CD4-positive, alpha-beta memory T cell (primary cell): ENCODE results near the gene SPPL2A. TPM values are rescaled to one million over a fixed set of nuclear protein-coding genes. Genes with fewer than 3 reads are reported as not detected.

Experiments used
- CTCF ChIA-PET: fragments of 350-600 bp; sonication (Branson Sonifier 250); formaldehyde crosslinking; loops from one replicate; lab custom pipeline; 2021; ENCODE audit warnings: inconsistent platforms; ENCODE audit not compliant: partially characterized antibody; lab: Charles Lee
- POLR2A ChIA-PET: fragments of 350-600 bp; sonication (Branson Sonifier 250); formaldehyde crosslinking; loops from one replicate; lab custom pipeline; 2021; ENCODE audit not compliant: partially characterized antibody; lab: Charles Lee
- DNase-seq, 5 donors: peaks; one replicate each; pipeline versions ENCODE4 v3.0.0 to v3.0.0-alpha.2; 2020 to 2022; ENCODE audit warnings: mixed read lengths in 1 of 5
- H3K27ac ChIP-seq: one replicate; pipeline ENCODE4 v1.7.0; 2013; ENCODE audit warnings: low read depth, low read length
- H3K27me3 ChIP-seq: 2 replicates; pipeline ENCODE4 v1.7.0; 2013; ENCODE audit warnings: mild to moderate bottlenecking, low read length, moderate library complexity; ENCODE audit not compliant: insufficient read depth
- H3K36me3 ChIP-seq: 2 replicates; pipeline ENCODE4 v1.7.0; 2013; ENCODE audit warnings: mild to moderate bottlenecking, low read length, moderate library complexity; ENCODE audit not compliant: insufficient read depth
- H3K4me1 ChIP-seq: 2 replicates; pipeline ENCODE4 v1.7.0; 2013; ENCODE audit warnings: mild to moderate bottlenecking, low read length, moderate library complexity; ENCODE audit not compliant: insufficient read depth
- H3K4me3 ChIP-seq, 2 donors: one replicate each; pipeline ENCODE4 v1.7.0; 2013; ENCODE audit warnings: low read length in 2 of 2, mild to moderate bottlenecking in 1 of 2
- H3K9me3 ChIP-seq, 2 donors: one replicate each; pipeline ENCODE4 v1.7.0; 2013; ENCODE audit warnings: low read length in 2 of 2, control low read depth in 1 of 2; ENCODE audit not compliant: control insufficient read depth in 1 of 2
- H3K27ac Mint-ChIP-seq, 7 donors: one replicate each; pipeline ENCODE4 v1.8.0; 2020 to 2021; ENCODE audit warnings: mixed read lengths in 7 of 7, mild to moderate bottlenecking in 6 of 7, inconsistent platforms in 3 of 7, moderate library complexity in 3 of 7
- H3K27me3 Mint-ChIP-seq, 2 donors: one replicate each; pipeline ENCODE4 v1.8.0; 2020 to 2021; ENCODE audit warnings: mixed read lengths in 2 of 2
- H3K36me3 Mint-ChIP-seq, 2 donors: one replicate each; pipeline ENCODE4 v1.8.0; 2020 to 2021; ENCODE audit warnings: mixed read lengths in 2 of 2, inconsistent platforms in 1 of 2, mild to moderate bottlenecking in 1 of 2
- H3K4me1 Mint-ChIP-seq, 4 donors: one replicate each; pipeline ENCODE4 v1.8.0; 2020 to 2021; ENCODE audit warnings: mixed read lengths in 4 of 4, mild to moderate bottlenecking in 1 of 4
- H3K4me3 Mint-ChIP-seq, 8 donors: one replicate each; pipeline ENCODE4 v1.8.0; 2020 to 2021; ENCODE audit warnings: mixed read lengths in 8 of 8, mild to moderate bottlenecking in 7 of 8, moderate library complexity in 6 of 8, inconsistent platforms in 3 of 8
- H3K9me3 Mint-ChIP-seq, 8 donors: one replicate each; pipeline ENCODE4 v1.8.0; 2020 to 2021; ENCODE audit warnings: mixed read lengths in 8 of 8, mild to moderate bottlenecking in 5 of 8, inconsistent platforms in 3 of 8, moderate library complexity in 1 of 8
- intact Hi-C: fragments of 100-400 bp; cut with micrococcal nuclease; formaldehyde crosslinking; loops from one replicate; pipeline ENCODE4 v1.15.1; 2023
- polyA plus RNA-seq, 2 donors: library from polyadenylated mRNA; unstranded; fragments of 300-500 nt; fragmentation: Illumina TruSeq; gene quantifications; one replicate each; pipeline ENCODE4 v1.2.3, GENCODE V29; 2021
- total RNA-seq, 2 experiments: library from RNA; stranded (reverse); gene quantifications; one replicate each; pipeline ENCODE4 v1.2.3, GENCODE V29; 2021

Gene SPPL2A
- total and polyA plus RNA-seq, 4 experiments from 2014 or later: 59.9 to 102 (median 77.8) TPM

DNA sequence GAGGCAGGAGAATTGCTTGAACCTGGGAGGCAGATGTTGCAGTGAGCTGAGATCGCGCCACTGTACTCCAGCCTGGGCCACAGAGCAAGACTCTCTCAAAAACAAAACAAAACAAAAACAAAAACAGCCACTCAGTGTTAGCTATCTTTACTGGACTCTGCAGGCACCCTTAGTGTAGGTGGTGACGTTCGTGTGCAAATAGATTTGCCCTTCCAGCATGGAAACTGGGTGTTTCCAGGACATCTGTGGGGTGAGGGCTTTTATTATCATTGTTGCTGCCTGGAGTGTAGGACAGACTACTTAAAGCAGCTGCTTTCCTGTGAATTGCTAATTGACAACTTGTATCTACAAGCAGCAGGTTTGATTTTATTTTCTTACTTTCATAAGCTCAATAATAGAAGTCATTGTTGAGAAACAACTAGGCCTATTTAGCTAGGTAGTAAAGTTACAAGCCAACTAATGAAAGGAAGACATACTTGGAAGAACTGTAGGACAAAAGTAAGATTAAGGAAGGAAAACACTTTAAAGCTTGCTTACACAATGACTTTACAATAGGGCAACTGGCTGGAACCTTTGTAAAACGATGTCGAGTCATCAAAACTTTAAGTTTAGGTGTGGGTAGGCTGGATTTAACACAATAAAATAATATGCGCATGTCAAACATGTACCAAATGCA, 25.4 kb upstream of the SPPL2A start:
- Histone ChIP-seq H3K4me1 (no peaks in the 10 kb centered on the region), H3K27ac (no peak overlapping the region), H3K9me3 (no peaks in the 10 kb centered on the region), H3K4me3 (no peak overlapping the region), H3K36me3 (no peaks in the 10 kb centered on the region), H3K27me3 (no peaks in the 10 kb centered on the region)
- H3K9me3 Mint-ChIP-seq: no peaks in the 10 kb centered on the region
- no peak overlapping the region for H3K27ac Mint-ChIP-seq
- H3K4me3 Mint-ChIP-seq: no peak overlapping the region
- H3K4me1 Mint-ChIP-seq: no peaks in the 10 kb centered on the region
- H3K27me3 Mint-ChIP-seq: peaks cover 0 to 2% of the 10 kb centered on the region in 2 donors
- H3K36me3 Mint-ChIP-seq: no peaks in the 10 kb centered on the region
- no peak for DNase-seq
- CTCF ChIA-PET: interaction anchor here (0.6 to 0.8 kb wide), 2 partner anchors 8 to 85 kb away, joined by 3 read pairs; no protein-coding TSS in a partner anchor
- intact Hi-C loops: no loop called here
- POLR2A ChIA-PET: interaction anchor here (0.6 kb wide), 1 partner anchor 8 kb away, joined by 3 read pairs; no protein-coding TSS in a partner anchor

DNA sequence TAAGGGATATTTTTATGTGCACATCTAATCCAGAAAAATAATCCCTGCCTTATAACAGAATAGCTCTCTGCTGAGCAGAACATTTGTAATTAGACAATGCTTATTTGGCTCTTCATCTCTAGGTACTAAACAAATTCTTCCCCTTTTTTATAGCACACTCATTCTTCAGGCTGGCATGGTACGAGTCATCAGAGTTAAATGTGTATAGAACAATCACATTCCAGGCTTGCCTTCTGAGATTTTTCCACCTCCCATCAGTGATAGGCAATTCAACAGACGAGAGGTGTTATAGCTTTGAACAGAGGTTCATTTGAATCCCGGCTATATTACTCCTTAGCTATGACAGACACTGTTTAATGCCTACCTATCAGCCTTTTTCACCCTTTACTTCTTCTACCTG, 21.4 kb upstream of the SPPL2A start:
- Mint-ChIP-seq H3K27ac (no peak overlapping the region), H3K4me1 (no peaks in the 10 kb centered on the region), H3K36me3 (no peaks in the 10 kb centered on the region), H3K9me3 (no peaks in the 10 kb centered on the region), H3K4me3 (no peak overlapping the region), H3K27me3 (peaks cover 0 to 2% of the 10 kb centered on the region in 2 donors)
- no peak for DNase-seq
- Histone ChIP-seq H3K27me3 (no peaks in the 10 kb centered on the region), H3K27ac (no peak overlapping the region), H3K4me3 (no peak overlapping the region), H3K4me1 (no peaks in the 10 kb centered on the region), H3K36me3 (no peaks in the 10 kb centered on the region), H3K9me3 (no peaks in the 10 kb centered on the region)
- POLR2A ChIA-PET: no interaction called here
- CTCF ChIA-PET: no interaction called here
- intact Hi-C loops: no loop called here

- Mint-ChIP-seq H3K36me3 (no peaks in the 10 kb centered on the region), H3K27ac (no peak overlapping the region), H3K27me3 (peaks cover 0 to 2% of the 10 kb centered on the region in 2 donors), H3K9me3 (no peaks in the 10 kb centered on the region), H3K4me3 (no peak overlapping the region), H3K4me1 (no peaks in the 10 kb centered on the region)
- no peaks in the 10 kb centered on the region for H3K9me3 ChIP-seq
- no peaks in the 10 kb centered on the region for H3K27me3 ChIP-seq
- no peaks in the 10 kb centered on the region for H3K36me3 ChIP-seq
- H3K4me1 ChIP-seq: no peaks in the 10 kb centered on the region
- no peak overlapping the region for H3K27ac ChIP-seq
- ChIA-PET CTCF (no interaction called here), POLR2A (no interaction called here)
- intact Hi-C loops: no loop called here
- no peak for DNase-seq
- H3K4me3 ChIP-seq: no peak overlapping the region
Observed at GRCh38 chr15:50786438-50786837, 20.9 kb upstream of the SPPL2A start.

DNA sequence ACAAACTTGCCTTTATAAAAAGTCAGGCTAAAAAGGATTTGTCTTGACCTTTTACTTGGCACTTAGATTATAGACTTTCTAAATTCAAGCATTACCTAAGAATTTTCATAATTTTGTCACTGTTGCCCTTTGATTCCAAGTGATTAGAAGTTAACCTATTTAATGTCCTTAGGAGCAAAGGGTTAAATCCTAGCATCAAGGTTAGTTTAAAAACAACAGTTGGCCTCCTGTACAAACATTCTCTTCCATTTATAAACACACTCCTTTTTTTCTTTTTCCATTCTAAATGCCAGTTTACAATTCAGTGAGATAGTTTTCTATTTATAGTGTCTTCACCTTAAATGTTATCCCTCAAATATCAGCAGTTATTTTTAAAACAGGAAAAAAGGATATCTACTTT, 18.4 kb upstream of the SPPL2A start:
- no peak overlapping the region for H3K4me3 Mint-ChIP-seq
- DNase-seq: no peak
- H3K27ac Mint-ChIP-seq: no peak overlapping the region
- H3K27me3 Mint-ChIP-seq: no peaks in the 10 kb centered on the region
- no peaks in the 10 kb centered on the region for H3K4me1 ChIP-seq
- H3K27ac ChIP-seq: no peak overlapping the region
- ChIA-PET CTCF (no interaction called here), POLR2A (interaction anchor here (0.7 kb wide), 1 partner anchor 104 kb away, joined by 3 read pairs; no protein-coding TSS in a partner anchor)
- H3K36me3 ChIP-seq: no peaks in the 10 kb centered on the region
- no peaks in the 10 kb centered on the region for H3K9me3 Mint-ChIP-seq
- H3K4me1 Mint-ChIP-seq: no peaks in the 10 kb centered on the region
- intact Hi-C loops: no loop called here
- no peaks in the 10 kb centered on the region for H3K27me3 ChIP-seq
- H3K4me3 ChIP-seq: no peak overlapping the region
- H3K36me3 Mint-ChIP-seq: no peaks in the 10 kb centered on the region
- H3K9me3 ChIP-seq: no peaks in the 10 kb centered on the region

DNA sequence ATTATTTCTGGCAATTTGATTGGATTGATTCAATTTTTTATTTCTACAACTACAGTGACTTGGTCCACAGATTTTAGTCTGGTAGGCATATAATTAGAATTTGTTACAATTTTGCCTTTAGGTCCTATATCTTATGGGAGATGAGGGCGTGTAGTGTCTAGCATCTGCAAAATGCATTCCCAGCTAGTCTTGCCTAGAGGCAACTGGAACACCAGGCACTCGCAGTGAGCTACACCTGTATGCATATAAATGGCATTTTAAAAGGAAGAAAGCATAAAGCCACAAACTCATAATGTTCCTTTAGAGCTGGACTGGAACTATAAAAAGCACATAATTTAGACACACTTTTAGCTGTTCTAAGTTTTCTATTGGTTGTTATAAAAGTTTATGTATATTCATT, 17.9 kb upstream of the SPPL2A start:
- intact Hi-C loops: no loop called here
- no peak overlapping the region for H3K27ac Mint-ChIP-seq
- no peak overlapping the region for H3K27ac ChIP-seq
- no peaks in the 10 kb centered on the region for H3K27me3 Mint-ChIP-seq
- ChIA-PET POLR2A (interaction anchor here (0.7 kb wide), 1 partner anchor 104 kb away, joined by 3 read pairs; no protein-coding TSS in a partner anchor), CTCF (interaction anchor here (1.0 kb wide), 1 partner anchor 8 kb away, joined by 3 read pairs; no protein-coding TSS in a partner anchor)
- no peaks in the 10 kb centered on the region for H3K4me1 ChIP-seq
- no peaks in the 10 kb centered on the region for H3K9me3 Mint-ChIP-seq
- no peaks in the 10 kb centered on the region for H3K9me3 ChIP-seq
- H3K4me3 Mint-ChIP-seq: no peak overlapping the region
- no peaks in the 10 kb centered on the region for H3K27me3 ChIP-seq
- no peaks in the 10 kb centered on the region for H3K36me3 Mint-ChIP-seq
- H3K4me1 Mint-ChIP-seq: no peaks in the 10 kb centered on the region
- H3K36me3 ChIP-seq: no peaks in the 10 kb centered on the region
- DNase-seq: no peak
- H3K4me3 ChIP-seq: no peak overlapping the region

DNA sequence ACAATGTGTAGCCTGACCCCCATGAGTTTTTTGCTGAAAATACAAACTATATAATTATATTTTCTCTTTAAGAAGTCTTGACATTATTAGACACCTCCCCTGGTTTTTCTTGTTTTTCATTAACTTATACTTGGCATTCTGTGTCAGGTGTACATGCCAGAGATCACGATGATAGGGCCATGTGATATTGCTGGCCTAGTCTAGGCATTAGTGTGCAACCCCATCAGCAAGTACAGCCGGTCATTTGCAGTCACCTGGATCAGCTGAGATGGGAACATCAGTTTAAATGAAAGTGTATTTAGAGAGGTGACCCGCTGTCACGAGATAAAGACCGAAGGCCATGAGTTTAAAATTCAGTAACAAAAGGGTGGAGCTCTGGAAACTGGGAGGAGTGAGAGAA, 12.6 kb upstream of the SPPL2A start:
- intact Hi-C loops: no loop called here
- Mint-ChIP-seq H3K9me3 (no peaks in the 10 kb centered on the region), H3K27me3 (no peaks in the 10 kb centered on the region), H3K4me3 (no peak overlapping the region), H3K36me3 (no peaks in the 10 kb centered on the region), H3K4me1 (peaks cover 4 to 10% (median 5%) of the 10 kb centered on the region in 4 donors), H3K27ac (no peak overlapping the region)
- Histone ChIP-seq H3K4me3 (no peak overlapping the region), H3K27ac (no peak overlapping the region), H3K9me3 (no peaks in the 10 kb centered on the region), H3K4me1 (peaks cover 5% of the 10 kb centered on the region), H3K27me3 (no peaks in the 10 kb centered on the region), H3K36me3 (no peaks in the 10 kb centered on the region)
- DNase-seq: no peak
- CTCF ChIA-PET: no interaction called here
- POLR2A ChIA-PET: no interaction called here

DNA sequence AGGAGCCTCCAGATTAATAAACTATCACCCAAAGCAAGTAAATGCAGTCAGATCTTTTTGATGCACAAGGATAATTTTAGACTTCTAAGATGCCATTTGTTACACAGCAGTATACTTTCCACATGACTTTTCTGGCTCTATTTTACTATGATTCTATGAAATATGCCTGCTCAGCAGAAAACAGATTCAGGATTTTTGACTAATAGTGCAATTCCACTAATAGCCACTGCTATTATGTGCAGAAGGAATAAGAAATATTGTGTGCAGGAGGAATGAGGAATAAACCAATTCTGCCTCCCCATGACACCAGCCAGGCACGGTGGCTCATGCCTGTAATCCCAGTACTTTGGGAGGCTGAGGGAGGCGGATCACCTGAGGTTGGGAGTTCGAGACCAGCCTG, 11.5 kb upstream of the SPPL2A start:
- DNase-seq: no peak
- intact Hi-C loops: no loop called here
- Mint-ChIP-seq H3K27me3 (no peaks in the 10 kb centered on the region), H3K4me3 (no peak overlapping the region), H3K9me3 (no peaks in the 10 kb centered on the region), H3K27ac (peak overlapping the region in 1 of 7 donors; percentile 19), H3K36me3 (no peaks in the 10 kb centered on the region), H3K4me1 (peaks cover 4 to 10% (median 5%) of the 10 kb centered on the region in 4 donors)
- no peak overlapping the region for H3K27ac ChIP-seq
- ChIA-PET CTCF (no interaction called here), POLR2A (interaction anchor here (3.3 kb wide), 1 partner anchor 13 kb away, joined by 15 read pairs; the partner anchor contains the start of gene SPPL2A)
- H3K36me3 ChIP-seq: no peaks in the 10 kb centered on the region
- H3K27me3 ChIP-seq: no peaks in the 10 kb centered on the region
- no peak overlapping the region for H3K4me3 ChIP-seq
- H3K9me3 ChIP-seq: no peaks in the 10 kb centered on the region
- peaks cover 5% of the 10 kb centered on the region for H3K4me1 ChIP-seq
